ENCODE measurements around the gene SENP5.

The SENP5 gene

GRCh38 chr3:196983186-196983585 is 115.5 kb downstream of the SENP5 start:
- no peak for DNase-seq (ENCODE audit: low read depth)
- H3K4me3 ChIP-seq (ENCODE audit: low read depth, low read length) = no peak overlapping the region

More at GRCh38 chr3:196983186-196983585, 115.5 kb downstream of the SENP5 start:
- no peak for TF ChIP-seq CTCF (conservative IDR thresholded peaks at IDR 0.05; ENCODE audit: low read depth, low read length)

Data from choroid plexus epithelial cell (primary cell).